SK-N-SH (cell line): Measurements from ENCODE around the gene PRM3.

ENCODE experiments used
- CTCF ChIP-seq: fragments of 200-600 bp; sonication (generic); IDR thresholded peaks from 2 replicates; pipeline ENCODE4 v1.6.1; 2017; ENCODE audit warnings: antibody characterized with exemption, mild to moderate bottlenecking, moderate library complexity
- EP300 ChIP-seq, 2 experiments: IDR thresholded peaks; 2 replicates each; pipeline versions ENCODE4 v1.4.0 to v1.6.1; 2012; ENCODE audit warnings: borderline replicate concordance in 1 of 2, low read depth in 1 of 2, low read length in 1 of 2
- EZH2phosphoT487 ChIP-seq: fragments of 200-600 bp; sonication (generic); IDR thresholded peaks from 2 replicates; pipeline ENCODE4 v1.6.1; 2017; ENCODE audit warnings: low read depth, mixed run types, mild to moderate bottlenecking, antibody characterized with exemption, moderate library complexity, borderline replicate concordance
- JUND ChIP-seq: IDR thresholded peaks from 2 replicates; pipeline ENCODE4 v1.4.0; 2012
- MAX ChIP-seq: IDR thresholded peaks from 2 replicates; pipeline ENCODE4 v1.4.0; 2012; ENCODE audit warnings: low read depth
- NFIC ChIP-seq: IDR thresholded peaks from 2 replicates; pipeline ENCODE4 v1.4.0; 2012; ENCODE audit warnings: borderline replicate concordance
- RAD21 ChIP-seq: IDR thresholded peaks from 2 replicates; pipeline ENCODE4 v1.6.1; 2012; ENCODE audit warnings: mild to moderate bottlenecking, low read length
- RFX5 ChIP-seq: IDR thresholded peaks from 2 replicates; pipeline ENCODE4 v1.6.1; 2012; ENCODE audit warnings: mild to moderate bottlenecking, improper control_type of control experiment, low read length
- RXRA ChIP-seq: IDR thresholded peaks from 2 replicates; pipeline ENCODE4 v1.4.0; 2012; ENCODE audit warnings: low read depth, mild to moderate bottlenecking, borderline replicate concordance
- SIN3A ChIP-seq: IDR thresholded peaks from 2 replicates; pipeline ENCODE4 v1.6.1; 2012; ENCODE audit warnings: low read depth, mild to moderate bottlenecking, low read length, moderate library complexity, borderline replicate concordance
- SMC3 ChIP-seq: IDR thresholded peaks from 2 replicates; pipeline ENCODE4 v1.6.1; 2012; ENCODE audit warnings: low read depth, low read length, improper control_type of control experiment
- TAF1 ChIP-seq: IDR thresholded peaks from 2 replicates; pipeline ENCODE4 v1.6.1; 2012; ENCODE audit warnings: low read depth, mild to moderate bottlenecking, low read length, moderate library complexity, borderline replicate concordance

- TF ChIP-seq CTCF: no peak
- TF ChIP-seq RXRA: no peak
- no peak for TF ChIP-seq NFIC
- TF ChIP-seq SIN3A: no peak
- TF ChIP-seq SMC3: no peak
- TF ChIP-seq JUND: no peak
- no peak for TF ChIP-seq TAF1
- TF ChIP-seq EP300 (IDR thresholded peaks at IDR 0.05; ENCODE audit: borderline replicate concordance in 1 of 2, low read depth in 1 of 2, low read length in 1 of 2): no peak
- TF ChIP-seq EZH2phosphoT487: no peak
- no peak for TF ChIP-seq RAD21
- no peak for TF ChIP-seq RFX5
- TF ChIP-seq MAX: no peak
These were observed 27.4 kb downstream of the PRM3 start for GRCh38 chr16:11245988-11246387.
